ENCODE data around the gene PNLIPRP3. TPM values are rescaled to one million over a fixed set of nuclear protein-coding genes. Genes with fewer than 3 reads are reported as not detected.
A peak's percentile ranks its signal among the peaks of the same experiment; 100 is the strongest.

The PNLIPRP3 gene
- total RNA-seq, 3 donors from 2014 or later = 0.29 to 2.4 (median 0.66) TPM

DNA sequence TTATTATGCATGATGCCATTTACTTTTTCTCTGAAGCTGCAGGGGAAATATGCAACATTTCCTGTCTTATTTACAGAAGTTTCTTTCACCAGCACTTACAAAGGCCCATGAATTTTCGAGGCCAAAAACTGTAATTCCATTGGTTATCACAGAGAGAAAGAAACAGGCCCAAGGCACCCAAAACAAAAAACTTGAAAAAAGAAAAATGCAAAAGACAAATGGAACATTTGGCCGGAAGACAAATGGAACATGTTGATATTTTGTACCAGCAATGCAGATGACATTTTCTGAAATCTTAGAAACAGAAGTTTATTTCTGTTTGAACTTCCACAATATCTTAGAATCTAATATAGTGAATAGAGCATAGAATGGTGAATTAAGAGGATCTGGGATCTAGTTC, 61.8 kb downstream of the PNLIPRP3 start:
- no peaks in the 10 kb centered on the region for H3K4me1 ChIP-seq
- TF ChIP-seq POLR2AphosphoS5 (IDR thresholded peaks at IDR 0.05) = no peak
- TF ChIP-seq POLR2A (IDR thresholded peaks at IDR 0.05) = no peak
- TF ChIP-seq, protein P1, sequence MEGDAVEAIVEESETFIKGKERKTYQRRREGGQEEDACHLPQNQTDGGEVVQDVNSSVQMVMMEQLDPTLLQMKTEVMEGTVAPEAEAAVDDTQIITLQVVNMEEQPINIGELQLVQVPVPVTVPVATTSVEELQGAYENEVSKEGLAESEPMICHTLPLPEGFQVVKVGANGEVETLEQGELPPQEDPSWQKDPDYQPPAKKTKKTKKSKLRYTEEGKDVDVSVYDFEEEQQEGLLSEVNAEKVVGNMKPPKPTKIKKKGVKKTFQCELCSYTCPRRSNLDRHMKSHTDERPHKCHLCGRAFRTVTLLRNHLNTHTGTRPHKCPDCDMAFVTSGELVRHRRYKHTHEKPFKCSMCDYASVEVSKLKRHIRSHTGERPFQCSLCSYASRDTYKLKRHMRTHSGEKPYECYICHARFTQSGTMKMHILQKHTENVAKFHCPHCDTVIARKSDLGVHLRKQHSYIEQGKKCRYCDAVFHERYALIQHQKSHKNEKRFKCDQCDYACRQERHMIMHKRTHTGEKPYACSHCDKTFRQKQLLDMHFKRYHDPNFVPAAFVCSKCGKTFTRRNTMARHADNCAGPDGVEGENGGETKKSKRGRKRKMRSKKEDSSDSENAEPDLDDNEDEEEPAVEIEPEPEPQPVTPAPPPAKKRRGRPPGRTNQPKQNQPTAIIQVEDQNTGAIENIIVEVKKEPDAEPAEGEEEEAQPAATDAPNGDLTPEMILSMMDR (IDR thresholded peaks at IDR 0.05) = no peak
- H3K36me3 ChIP-seq = no peaks in the 10 kb centered on the region
- H3K27ac ChIP-seq = no peak overlapping the region
- DNase-seq (ENCODE audit: low spot score in 2 of 2) = no peak
- H3K9me3 ChIP-seq = no peaks in the 10 kb centered on the region
- no peak overlapping the region for H3K4me3 ChIP-seq
- H3K27me3 ChIP-seq = no peaks in the 10 kb centered on the region
- intact Hi-C loops (cut with DNase I; ENCODE audit: low total_unique reads) = no loop called here

DNA sequence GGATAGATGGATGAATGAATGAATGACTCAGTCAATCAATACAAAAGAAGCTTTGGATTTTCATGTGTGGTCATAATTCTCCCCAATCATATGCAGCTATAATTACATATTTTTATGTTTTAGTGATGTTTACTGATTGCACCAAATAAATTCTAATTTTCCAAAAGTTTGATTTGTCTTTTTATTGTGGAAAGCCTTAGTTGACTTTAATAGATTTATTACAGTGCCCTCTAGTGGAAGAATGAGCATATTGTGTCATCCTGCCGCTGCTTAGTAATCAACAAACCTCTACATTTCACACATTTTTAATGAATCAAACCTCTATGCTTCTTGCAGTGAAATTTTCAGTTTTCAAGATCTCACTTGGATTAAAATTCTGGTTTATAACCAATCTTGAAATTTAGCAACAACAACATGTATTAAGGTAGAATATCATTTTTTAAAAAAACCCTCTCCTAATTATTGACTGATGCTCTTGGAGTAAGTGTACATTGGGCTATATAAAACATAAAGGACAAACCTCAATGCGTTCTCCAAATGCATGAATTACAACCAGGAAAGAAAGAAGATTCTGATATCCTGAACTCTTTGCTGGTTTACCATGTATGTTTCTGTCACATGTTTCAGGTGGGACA, 62.5 kb downstream of the PNLIPRP3 start:
- intact Hi-C loops (cut with DNase I; ENCODE audit: low total_unique reads) = no loop called here
- no peaks in the 10 kb centered on the region for H3K27me3 ChIP-seq
- no peak for DNase-seq (ENCODE audit: low spot score in 2 of 2)
- no peak overlapping the region for H3K4me3 ChIP-seq
- no peaks in the 10 kb centered on the region for H3K36me3 ChIP-seq
- no peaks in the 10 kb centered on the region for H3K9me3 ChIP-seq
- H3K4me1 ChIP-seq = no peaks in the 10 kb centered on the region
- no peak overlapping the region for H3K27ac ChIP-seq
- TF ChIP-seq, protein P1 (IDR thresholded peaks at IDR 0.05) = peak in 1 of 3 donors; percentile 27
- no peak for TF ChIP-seq POLR2AphosphoS5 (IDR thresholded peaks at IDR 0.05)

DNA sequence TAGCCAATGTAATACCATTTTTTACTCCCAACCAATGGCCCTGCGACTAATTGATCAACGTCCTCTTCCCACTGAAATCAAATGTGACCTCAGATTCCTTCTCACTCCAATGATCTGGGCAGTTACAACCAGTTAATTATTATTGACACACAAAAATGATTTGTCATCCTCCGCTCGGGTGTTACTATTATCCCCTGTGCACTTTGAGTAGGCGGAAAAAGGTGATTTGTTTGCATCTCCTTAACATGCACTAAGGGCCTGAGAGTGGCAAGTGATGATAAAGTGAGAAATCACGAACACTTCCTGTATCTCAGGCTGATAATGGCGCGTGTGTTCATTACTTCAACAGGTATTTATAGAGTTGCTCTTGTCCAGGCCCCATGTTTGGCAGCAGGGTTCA, 77.1 kb downstream of the PNLIPRP3 start:
- intact Hi-C loops (cut with DNase I; ENCODE audit: low total_unique reads) = no loop called here
- Histone ChIP-seq H3K27ac (no peak overlapping the region), H3K36me3 (no peaks in the 10 kb centered on the region), H3K27me3 (no peaks in the 10 kb centered on the region), H3K4me1 (no peaks in the 10 kb centered on the region), H3K4me3 (no peak overlapping the region), H3K9me3 (no peaks in the 10 kb centered on the region)
- DNase-seq (ENCODE audit: low spot score in 2 of 2) = no peak
- TF ChIP-seq POLR2AphosphoS5 (IDR thresholded peaks at IDR 0.05) (no peak), POLR2A (IDR thresholded peaks at IDR 0.05) (no peak)
- TF ChIP-seq, protein P1 (IDR thresholded peaks at IDR 0.05) = no peak

DNA sequence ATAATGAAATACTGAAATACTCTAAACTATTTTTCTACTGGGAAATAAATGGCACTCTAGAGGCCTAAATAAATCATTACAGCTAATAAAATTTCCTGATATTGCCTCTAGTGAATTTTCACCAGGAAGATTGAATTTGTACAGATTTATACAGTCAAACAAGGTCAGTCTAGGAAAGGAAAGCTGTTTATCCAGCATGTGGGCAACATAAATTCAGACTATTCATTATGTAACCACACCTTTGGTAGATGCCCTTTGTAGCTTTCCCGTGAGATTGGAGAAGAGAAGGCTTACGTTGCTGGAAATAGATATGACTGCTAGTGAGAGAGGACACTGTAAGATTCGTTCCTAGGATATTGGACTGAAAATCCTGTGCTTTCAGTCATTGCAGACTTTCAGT, 82.9 kb downstream of the PNLIPRP3 start:
- Histone ChIP-seq H3K9me3 (no peaks in the 10 kb centered on the region), H3K27ac (no peak overlapping the region), H3K36me3 (no peaks in the 10 kb centered on the region), H3K4me3 (no peak overlapping the region), H3K4me1 (no peaks in the 10 kb centered on the region), H3K27me3 (no peaks in the 10 kb centered on the region)
- no peak for DNase-seq (ENCODE audit: low spot score in 2 of 2)
- TF ChIP-seq POLR2AphosphoS5 (IDR thresholded peaks at IDR 0.05) (no peak), POLR2A (IDR thresholded peaks at IDR 0.05) (no peak)
- TF ChIP-seq, protein P1 (IDR thresholded peaks at IDR 0.05) = no peak
- intact Hi-C loops (cut with DNase I; ENCODE audit: low total_unique reads) = no loop called here

DNA sequence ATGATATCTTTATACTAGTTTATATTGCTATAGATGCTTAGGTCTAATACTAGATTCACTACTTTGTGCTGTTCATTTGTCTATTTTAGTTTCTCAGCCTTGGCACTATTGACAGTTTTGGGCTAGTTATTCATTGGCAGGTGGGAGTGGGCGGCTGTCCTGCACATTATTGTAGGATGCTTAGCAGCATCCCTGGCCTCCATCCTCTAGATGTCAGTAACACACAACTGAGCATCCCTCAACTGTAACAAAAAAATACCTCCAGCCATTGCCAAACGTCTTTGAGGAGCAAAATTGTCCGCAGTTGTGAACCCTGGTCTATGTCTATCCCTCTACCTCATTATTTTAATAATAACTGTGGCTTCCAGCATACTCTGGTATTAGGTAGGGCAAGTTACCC, 83.7 kb downstream of the PNLIPRP3 start:
- H3K4me3 ChIP-seq = no peak overlapping the region
- TF ChIP-seq POLR2AphosphoS5 (IDR thresholded peaks at IDR 0.05) (no peak), POLR2A (IDR thresholded peaks at IDR 0.05) (no peak)
- TF ChIP-seq, protein P1 (IDR thresholded peaks at IDR 0.05) = no peak
- intact Hi-C loops (cut with DNase I; ENCODE audit: low total_unique reads) = no loop called here

More for the DNA sequence above, 83.7 kb downstream of the PNLIPRP3 start:
- H3K27me3 ChIP-seq = no peaks in the 10 kb centered on the region
- no peak overlapping the region for H3K27ac ChIP-seq
- no peak for DNase-seq (ENCODE audit: low spot score in 2 of 2)
- no peaks in the 10 kb centered on the region for H3K36me3 ChIP-seq
- H3K4me1 ChIP-seq = no peaks in the 10 kb centered on the region
- H3K9me3 ChIP-seq = no peaks in the 10 kb centered on the region

All from breast epithelium (tissue), 4 donors.